HEK293T (cell line): ENCODE measurements around the gene NEO1.

Experiments used
- ARNT ChIP-seq: fragments of 450-650 bp; IDR thresholded peaks from 2 replicates; pipeline ENCODE4 v1.6.1; 2017; ENCODE audit warnings: mild to moderate bottlenecking
- BHLHE40 ChIP-seq: fragments of 450-650 bp; IDR thresholded peaks from 2 replicates; pipeline ENCODE4 v1.6.1; 2016; ENCODE audit warnings: mild to moderate bottlenecking, moderate library complexity, borderline replicate concordance
- ELF4 ChIP-seq: fragments of 450-650 bp; IDR thresholded peaks from 2 replicates; pipeline ENCODE4 v1.6.1; 2017; ENCODE audit warnings: antibody characterized with exemption
- FOXA1 ChIP-seq: fragments of 450-650 bp; IDR thresholded peaks from 2 replicates; pipeline ENCODE4 v1.6.1; 2016; ENCODE audit warnings: mild to moderate bottlenecking
- FOXK2 ChIP-seq: fragments of 450-650 bp; IDR thresholded peaks from 2 replicates; pipeline ENCODE4 v1.6.1; 2016; ENCODE audit warnings: mild to moderate bottlenecking
- FOXM1 ChIP-seq: fragments of 450-650 bp; IDR thresholded peaks from 2 replicates; pipeline ENCODE4 v1.6.1; 2017; ENCODE audit warnings: mild to moderate bottlenecking, borderline replicate concordance
- HDGF ChIP-seq: fragments of 450-650 bp; IDR thresholded peaks from 2 replicates; pipeline ENCODE4 v1.6.1; 2017; ENCODE audit warnings: antibody characterized with exemption, borderline replicate concordance
- LEF1 ChIP-seq: fragments of 450-650 bp; IDR thresholded peaks from 2 replicates; pipeline ENCODE4 v1.6.1; 2017; ENCODE audit warnings: mild to moderate bottlenecking, borderline replicate concordance
- PKNOX1 ChIP-seq: fragments of 450-650 bp; IDR thresholded peaks from 2 replicates; pipeline ENCODE4 v1.6.1; 2016
- SP1 ChIP-seq: fragments of 450-650 bp; IDR thresholded peaks from 2 replicates; pipeline ENCODE4 v1.6.1; 2017
- SUZ12 ChIP-seq: fragments of 450-650 bp; IDR thresholded peaks from 2 replicates; pipeline ENCODE4 v1.6.1; 2016; ENCODE audit warnings: mild to moderate bottlenecking
- TARDBP ChIP-seq: fragments of 450-650 bp; IDR thresholded peaks from 2 replicates; pipeline ENCODE4 v1.6.1; 2016
- ZNF384 ChIP-seq: fragments of 450-650 bp; IDR thresholded peaks from 2 replicates; pipeline ENCODE4 v1.6.1; 2016

GRCh38 chr15:73156431-73157191, 104.3 kb downstream of the NEO1 start:
- TF ChIP-seq PKNOX1, result no peak
- no peak for TF ChIP-seq FOXK2
- TF ChIP-seq SUZ12, result no peak
- TF ChIP-seq TARDBP, result no peak
- no peak for TF ChIP-seq HDGF
- TF ChIP-seq FOXM1, result no peak
- TF ChIP-seq BHLHE40, result no peak
- no peak for TF ChIP-seq ARNT
- no peak for TF ChIP-seq FOXA1
- TF ChIP-seq ZNF384, result no peak
- no peak for TF ChIP-seq SP1
- TF ChIP-seq LEF1, result no peak
- TF ChIP-seq ELF4, result no peak
